HL-60/S4 treated with retinoic acid at 250 ng/mL for 4 days and 3 days (cell line): ENCODE data around the gene ZRSR2.

Experiments used
- in situ Hi-C: fragments of 300-500 bp; cut with MboI; formaldehyde crosslinking; loops from 2 replicates; pipeline ENCODE4 v1.7.0; 2022; ENCODE audit warnings: low sequenced_read_pairs

ZRSR2 gene

DNA sequence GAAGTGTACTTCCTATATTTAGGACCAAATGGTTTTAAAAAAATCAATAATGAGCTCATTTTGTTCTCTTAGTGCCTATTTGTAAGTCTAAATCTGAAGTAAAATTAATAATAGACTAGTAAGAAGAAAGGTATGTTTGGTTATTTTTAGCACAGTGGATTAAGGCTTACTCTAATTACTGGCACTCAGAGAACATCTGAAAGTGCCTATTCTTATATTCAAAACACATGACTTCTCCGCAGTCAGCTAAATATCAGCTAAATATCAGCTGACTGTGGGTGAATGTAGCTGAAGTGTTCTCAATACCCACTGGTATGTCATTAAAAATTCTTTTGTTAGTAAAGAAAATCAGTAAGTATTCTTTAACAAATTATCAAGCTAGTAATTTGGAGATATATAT is 58.3 kb downstream of the ZRSR2 start:
- in situ Hi-C loops, result no loop called here

GRCh38 chrX:15849555-15849954 is 59.3 kb downstream of the ZRSR2 start:
- in situ Hi-C loops, result no loop called here

- in situ Hi-C loops, result no loop called here
These were observed 63.3 kb downstream of the ZRSR2 start for GRCh38 chrX:15853586-15854079.

GRCh38 chrX:15854080-15854655 is 63.9 kb downstream of the ZRSR2 start:
- in situ Hi-C loops, result no loop called here

GRCh38 chrX:15854712-15855567 is 64.7 kb downstream of the ZRSR2 start, which contains the start of gene AP1S2:
AP1S2 (minus strand) TSS chrX:15854813; CDS start chrX:15852524, 2,289 bp downstream.
- in situ Hi-C loops, result no loop called here

- in situ Hi-C loops, result no loop called here
These were observed 65.4 kb downstream of the ZRSR2 start for GRCh38 chrX:15855568-15856221.

- in situ Hi-C loops, result no loop called here
These were observed 65.9 kb downstream of the ZRSR2 start for GRCh38 chrX:15856222-15856587.

- in situ Hi-C loops, result no loop called here
These were observed 66.4 kb downstream of the ZRSR2 start for GRCh38 chrX:15856636-15857035.

DNA sequence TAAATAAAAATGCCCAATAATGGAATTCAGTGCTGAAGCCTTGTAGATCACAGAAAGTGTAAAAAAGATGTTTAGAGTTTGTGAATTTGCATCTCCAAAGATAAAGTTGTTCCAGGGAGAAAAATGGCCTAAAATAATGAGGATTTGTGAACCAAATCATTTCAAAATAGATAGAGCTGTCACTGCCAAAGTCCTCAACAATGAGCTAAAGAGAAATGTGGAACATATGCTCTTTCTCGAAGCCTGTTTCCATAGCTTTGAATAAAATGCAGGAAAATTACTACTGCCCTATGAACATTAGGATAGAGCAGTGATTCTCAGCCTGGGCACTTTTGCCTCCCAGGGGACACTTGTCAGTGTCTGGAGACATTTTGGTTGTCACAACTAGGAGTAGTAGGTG is 67.8 kb downstream of the ZRSR2 start:
- in situ Hi-C loops, result no loop called here

DNA sequence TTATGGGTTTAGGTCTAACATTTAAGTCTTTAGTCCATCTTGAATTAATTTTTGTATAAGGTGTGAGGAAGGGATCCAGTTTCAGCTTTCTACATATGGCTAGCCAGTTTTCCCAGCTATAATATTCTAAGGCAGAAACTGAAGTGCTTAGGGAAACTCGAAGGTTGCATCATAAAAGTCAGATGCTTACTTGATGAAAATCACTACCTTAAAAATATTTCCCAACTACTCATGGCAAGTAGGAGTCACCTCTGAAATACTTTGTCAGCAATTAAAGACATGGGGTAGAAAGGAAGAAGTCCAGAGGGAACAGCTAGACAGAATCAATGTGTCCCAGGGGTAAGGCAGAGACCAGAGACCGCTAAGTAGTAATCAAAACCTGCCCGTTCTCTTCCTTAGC is 70.6 kb downstream of the ZRSR2 start:
- in situ Hi-C loops, result no loop called here

DNA sequence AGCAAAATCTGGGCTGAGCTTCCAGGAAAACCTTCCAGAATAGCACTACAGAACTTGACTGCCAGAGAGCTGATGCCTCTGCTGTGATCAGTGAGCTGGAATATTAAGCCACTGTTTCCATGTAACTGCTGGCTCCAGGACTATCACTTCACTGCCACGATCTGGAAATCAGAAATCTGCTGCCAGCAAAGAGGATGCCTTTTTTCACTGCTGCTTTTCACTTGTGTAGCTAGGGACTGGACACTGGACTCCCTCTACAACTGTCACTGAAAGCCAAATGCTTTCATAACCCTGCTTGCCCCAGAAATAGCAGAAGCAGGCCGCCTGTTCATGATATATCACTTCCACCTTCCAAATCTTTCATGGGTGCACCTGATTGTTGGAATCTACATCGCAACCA is 73.7 kb downstream of the ZRSR2 start:
- in situ Hi-C loops, result no loop called here

- in situ Hi-C loops, result no loop called here
These were observed 74.3 kb downstream of the ZRSR2 start for GRCh38 chrX:15864629-15865028.

GRCh38 chrX:15866147-15866546 is 75.9 kb downstream of the ZRSR2 start:
- in situ Hi-C loops, result no loop called here

DNA sequence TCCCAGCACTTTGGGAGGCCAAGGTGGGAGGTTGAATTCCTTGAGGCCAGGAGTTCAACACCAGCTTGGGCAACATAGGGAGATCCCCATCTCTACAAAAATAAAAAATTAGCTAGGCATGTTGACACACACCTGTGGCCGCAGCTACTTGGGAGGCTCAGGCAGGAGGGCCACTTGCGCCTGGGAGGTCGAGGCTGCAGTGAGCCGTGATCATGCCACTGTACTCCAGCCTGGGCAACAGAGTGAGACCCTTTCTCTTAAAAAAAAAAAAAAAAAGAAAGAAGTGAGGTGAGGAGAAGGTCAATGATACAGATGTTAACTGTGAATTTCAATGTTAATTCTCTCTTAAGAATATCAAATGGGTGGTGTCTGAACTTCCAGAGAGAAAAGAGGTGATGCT is 79.4 kb downstream of the ZRSR2 start:
- in situ Hi-C loops, result no loop called here

DNA sequence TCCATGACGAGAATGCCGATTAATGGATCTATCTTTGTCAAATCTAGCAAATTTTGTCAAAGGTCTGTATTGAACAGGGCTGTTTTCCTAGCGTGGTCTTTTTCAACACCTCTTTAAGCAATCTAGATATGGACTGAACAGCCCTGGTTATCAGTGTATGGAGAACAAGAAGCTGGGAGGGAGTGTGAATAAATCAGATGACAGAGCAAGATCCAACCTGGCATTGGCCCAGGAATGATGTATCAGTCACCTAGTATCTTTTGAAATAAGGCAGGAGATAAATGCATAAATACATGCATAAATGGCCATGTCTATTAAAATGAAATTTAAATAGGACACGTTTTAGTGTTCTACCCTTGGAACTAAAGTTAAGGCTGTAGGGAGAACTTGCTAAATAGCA is 80.0 kb downstream of the ZRSR2 start:
- in situ Hi-C loops, result no loop called here
